Endodermal cell (in vitro differentiated cells): Measurements from ENCODE around the gene SETX. TPM values are rescaled to one million over a fixed set of nuclear protein-coding genes. Genes with fewer than 3 reads are reported as not detected.
A peak's percentile ranks its signal among the peaks of the same experiment; 100 is the strongest.

Source experiments
- DNase-seq: peaks from one replicate; pipeline ENCODE4 v3.0.0-alpha.2; 2017
- H3K27ac ChIP-seq: 2 replicates; pipeline ENCODE4 v1.5.1; 2013; ENCODE audit warnings: mild to moderate bottlenecking, low read depth, low read length, moderate library complexity
- H3K27me3 ChIP-seq: 2 replicates; pipeline ENCODE4 v1.6.1; 2013; ENCODE audit warnings: mild to moderate bottlenecking, low read length, moderate library complexity; ENCODE audit not compliant: insufficient read depth, control insufficient read depth, poor library complexity, severe bottlenecking
- H3K36me3 ChIP-seq: 2 replicates; pipeline ENCODE4 v1.7.0; 2013; ENCODE audit warnings: mild to moderate bottlenecking, low read length, moderate library complexity; ENCODE audit not compliant: control insufficient read depth, insufficient read depth
- H3K4me1 ChIP-seq: one replicate; pipeline ENCODE4 v1.7.0; 2013; ENCODE audit warnings: low read length; ENCODE audit not compliant: control insufficient read depth, insufficient read depth
- H3K4me3 ChIP-seq: 2 replicates; pipeline ENCODE4 v1.5.1; 2013; ENCODE audit warnings: mild to moderate bottlenecking, low read length, moderate library complexity
- H3K9ac ChIP-seq: 2 replicates; pipeline ENCODE4 v1.6.1; 2013; ENCODE audit warnings: mild to moderate bottlenecking, low read length, moderate library complexity; ENCODE audit not compliant: poor library complexity, severe bottlenecking; ENCODE audit errors: extremely low read depth
- H3K9me3 ChIP-seq: 2 replicates; pipeline ENCODE4 v1.6.1; 2013; ENCODE audit warnings: mild to moderate bottlenecking, low read length, moderate library complexity; ENCODE audit not compliant: control insufficient read depth
- H3K27ac Mint-ChIP-seq: 2 replicates; pipeline ENCODE4 v1.8.0; 2020; ENCODE audit warnings: mixed read lengths
- H3K27me3 Mint-ChIP-seq: 2 replicates; pipeline ENCODE4 v1.8.0; 2021; ENCODE audit warnings: mild to moderate bottlenecking, mixed read lengths; ENCODE audit not compliant: insufficient read depth
- H3K36me3 Mint-ChIP-seq: 2 replicates; pipeline ENCODE4 v1.8.0; 2020; ENCODE audit warnings: low read depth, mixed read lengths
- H3K4me1 Mint-ChIP-seq: 2 replicates; pipeline ENCODE4 v1.8.0; 2020; ENCODE audit warnings: mixed read lengths
- H3K4me3 Mint-ChIP-seq: 2 replicates; pipeline ENCODE4 v1.8.0; 2020; ENCODE audit warnings: mild to moderate bottlenecking, moderate library complexity, mixed read lengths
- H3K9me3 Mint-ChIP-seq: 2 replicates; pipeline ENCODE4 v1.8.0; 2020; ENCODE audit warnings: mild to moderate bottlenecking, mixed read lengths
- WGBS, 2 experiments: methylation state at CpG; one replicate each; pipeline versions ENCODE4 v1.1.5 to v1.1.7; 2013; ENCODE audit warnings: missing lambda C conversion rate in 2 of 2, mixed read lengths in 1 of 2; ENCODE audit not compliant: insufficient coverage in 1 of 2, insufficient read length in 1 of 2; 5-methylcytosine and 5-hydroxymethylcytosine counted together
- total RNA-seq, 2 donors: library from RNA; stranded (reverse); fragmentation: NEBNext Ultra II Directional in 1 of 2; extraction: Animal tissue kit (Norgen Biotek cat#: 25700) in 1 of 2; gene quantifications; 2 replicates in 1 of 2; 3 replicates in 1 of 2; pipeline ENCODE4 v1.2.1, GENCODE V29; 2021
- TF ChIP-seq, protein P1 (sequence below): fragments of 200-600 bp; sonication (generic); conservative IDR thresholded peaks from 2 replicates; pipeline ENCODE4 v1.5.0; 2021; ENCODE audit warnings: antibody characterized with exemption, mild to moderate bottlenecking

Gene SETX
- total RNA-seq, 2 donors from 2014 or later, result 40.0 to 53.3 TPM

DNA sequence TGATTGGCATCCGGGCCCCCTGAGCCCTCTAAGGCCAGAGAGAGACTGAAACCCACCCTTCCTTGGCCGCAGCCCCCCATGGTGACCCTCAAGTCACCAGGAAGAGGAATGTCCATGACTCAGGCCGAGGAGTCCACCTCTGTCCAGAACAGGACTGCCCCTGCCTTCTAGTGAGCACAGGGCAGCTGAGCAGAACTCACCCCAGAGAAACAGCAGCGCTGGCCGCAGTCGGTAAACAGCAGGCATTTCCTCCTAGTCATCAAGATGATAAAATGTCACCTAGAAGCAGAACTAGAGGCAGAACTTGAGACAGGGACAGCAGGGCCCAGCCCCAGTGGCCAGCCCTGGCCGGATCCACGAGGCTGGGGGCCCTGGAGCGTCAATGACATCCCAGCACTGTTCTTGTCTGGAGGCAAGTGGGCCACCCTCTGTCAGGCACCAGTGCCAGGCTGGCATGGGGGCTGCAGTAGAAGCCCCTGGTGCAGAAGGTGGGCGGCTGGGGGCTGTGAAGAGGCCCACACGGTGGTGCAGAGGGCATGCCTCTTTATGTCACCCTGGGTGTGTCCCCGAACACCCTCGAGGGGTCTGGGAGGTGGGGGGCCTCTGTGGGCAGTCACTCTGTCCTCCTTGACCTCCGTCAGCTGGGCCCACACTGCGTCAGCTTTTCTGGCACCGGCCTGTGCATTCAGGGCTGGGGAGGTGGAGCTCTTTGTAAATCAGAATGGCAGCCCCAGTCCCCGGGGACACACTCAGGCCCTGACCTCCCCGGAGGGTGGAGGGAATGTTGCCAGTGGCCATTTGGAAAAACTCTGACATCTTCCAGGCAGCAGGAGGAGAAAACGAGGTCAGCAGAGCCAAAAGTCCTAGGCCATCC, 110.0 kb downstream of the SETX start:
- no peaks in the 10 kb centered on the region for H3K4me1 ChIP-seq
- H3K4me1 Mint-ChIP-seq, result no peaks in the 10 kb centered on the region
- DNase-seq, result no peak
- TF ChIP-seq, protein P1, sequence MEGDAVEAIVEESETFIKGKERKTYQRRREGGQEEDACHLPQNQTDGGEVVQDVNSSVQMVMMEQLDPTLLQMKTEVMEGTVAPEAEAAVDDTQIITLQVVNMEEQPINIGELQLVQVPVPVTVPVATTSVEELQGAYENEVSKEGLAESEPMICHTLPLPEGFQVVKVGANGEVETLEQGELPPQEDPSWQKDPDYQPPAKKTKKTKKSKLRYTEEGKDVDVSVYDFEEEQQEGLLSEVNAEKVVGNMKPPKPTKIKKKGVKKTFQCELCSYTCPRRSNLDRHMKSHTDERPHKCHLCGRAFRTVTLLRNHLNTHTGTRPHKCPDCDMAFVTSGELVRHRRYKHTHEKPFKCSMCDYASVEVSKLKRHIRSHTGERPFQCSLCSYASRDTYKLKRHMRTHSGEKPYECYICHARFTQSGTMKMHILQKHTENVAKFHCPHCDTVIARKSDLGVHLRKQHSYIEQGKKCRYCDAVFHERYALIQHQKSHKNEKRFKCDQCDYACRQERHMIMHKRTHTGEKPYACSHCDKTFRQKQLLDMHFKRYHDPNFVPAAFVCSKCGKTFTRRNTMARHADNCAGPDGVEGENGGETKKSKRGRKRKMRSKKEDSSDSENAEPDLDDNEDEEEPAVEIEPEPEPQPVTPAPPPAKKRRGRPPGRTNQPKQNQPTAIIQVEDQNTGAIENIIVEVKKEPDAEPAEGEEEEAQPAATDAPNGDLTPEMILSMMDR, result no peak
- no peak overlapping the region for H3K27ac Mint-ChIP-seq
- H3K36me3 ChIP-seq, result no peaks in the 10 kb centered on the region
- H3K27me3 Mint-ChIP-seq, result peaks cover 34% of the 10 kb centered on the region
- H3K27ac ChIP-seq, result no peak overlapping the region
- peaks cover 36% of the 10 kb centered on the region for H3K27me3 ChIP-seq
- no peaks in the 10 kb centered on the region for H3K9me3 Mint-ChIP-seq
- no peak overlapping the region for H3K4me3 Mint-ChIP-seq
- H3K4me3 ChIP-seq, result no peak overlapping the region
- H3K9me3 ChIP-seq, result no peaks in the 10 kb centered on the region
- no peak overlapping the region for H3K9ac ChIP-seq
- 84 to 85% methylated on average over 9 to 19 of the region's 19 CpGs for whole genome bisulfite sequencing, 2 experiments
- H3K36me3 Mint-ChIP-seq, result no peaks in the 10 kb centered on the region

DNA sequence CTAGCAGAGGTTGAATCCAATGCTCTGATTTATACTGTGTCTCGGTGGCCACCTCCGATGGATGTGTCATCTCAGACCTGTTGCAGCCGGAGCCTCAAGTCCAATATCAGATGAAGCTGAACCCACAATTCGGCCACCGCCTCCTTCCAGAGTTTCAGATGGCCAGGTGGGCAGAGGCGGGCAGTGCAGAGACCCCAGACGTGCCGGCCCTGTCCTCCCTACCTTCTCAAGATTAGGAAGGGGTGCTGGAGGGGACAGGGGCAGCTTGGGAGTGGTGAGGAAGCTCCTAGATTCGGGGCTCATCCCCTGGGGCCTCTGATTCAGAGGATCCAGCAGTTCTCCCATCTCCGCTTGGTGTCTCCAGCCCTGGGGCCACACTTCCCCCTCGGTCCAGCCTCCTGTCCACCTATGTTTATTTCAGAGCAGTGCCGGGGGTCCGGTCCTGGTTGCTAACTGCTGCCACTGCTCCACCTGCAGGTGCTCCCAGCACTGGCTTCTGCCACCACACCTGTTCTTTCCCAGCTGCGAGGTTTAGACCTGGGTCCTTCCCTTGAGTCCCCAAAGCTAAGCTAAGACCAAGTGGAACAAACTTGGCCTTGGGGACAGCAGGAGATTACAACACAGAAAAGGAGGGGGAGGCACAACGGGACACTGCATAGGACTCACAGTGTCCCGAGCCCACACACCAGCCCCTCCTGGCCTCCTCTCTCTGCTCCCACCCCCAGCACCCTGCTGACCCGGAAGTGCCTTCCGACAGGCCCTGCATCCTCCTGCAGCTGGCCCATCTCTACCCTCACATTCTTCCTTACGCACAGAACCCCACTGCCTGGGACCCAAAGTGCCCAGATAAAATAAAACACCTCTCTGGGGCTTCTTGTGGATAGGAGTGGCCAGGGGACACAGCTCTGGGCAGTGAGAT, 111.4 kb downstream of the SETX start:
- Histone ChIP-seq H3K4me1 (no peaks in the 10 kb centered on the region), H3K36me3 (no peaks in the 10 kb centered on the region), H3K9me3 (no peaks in the 10 kb centered on the region), H3K27ac (no peak overlapping the region), H3K9ac (no peak overlapping the region), H3K27me3 (peaks cover 50% of the 10 kb centered on the region), H3K4me3 (peak overlapping the region; percentile 79)
- H3K4me1 Mint-ChIP-seq, result no peaks in the 10 kb centered on the region
- no peaks in the 10 kb centered on the region for H3K36me3 Mint-ChIP-seq
- TF ChIP-seq, protein P1, result peak; percentile 45
- no peak for DNase-seq
- H3K4me3 Mint-ChIP-seq, result peak overlapping the region; percentile 70
- no peak overlapping the region for H3K27ac Mint-ChIP-seq
- 87 to 89% methylated on average over 11 to 19 of the region's 19 CpGs for WGBS, 2 experiments
- peaks cover 42% of the 10 kb centered on the region for H3K27me3 Mint-ChIP-seq
- H3K9me3 Mint-ChIP-seq, result no peaks in the 10 kb centered on the region

DNA sequence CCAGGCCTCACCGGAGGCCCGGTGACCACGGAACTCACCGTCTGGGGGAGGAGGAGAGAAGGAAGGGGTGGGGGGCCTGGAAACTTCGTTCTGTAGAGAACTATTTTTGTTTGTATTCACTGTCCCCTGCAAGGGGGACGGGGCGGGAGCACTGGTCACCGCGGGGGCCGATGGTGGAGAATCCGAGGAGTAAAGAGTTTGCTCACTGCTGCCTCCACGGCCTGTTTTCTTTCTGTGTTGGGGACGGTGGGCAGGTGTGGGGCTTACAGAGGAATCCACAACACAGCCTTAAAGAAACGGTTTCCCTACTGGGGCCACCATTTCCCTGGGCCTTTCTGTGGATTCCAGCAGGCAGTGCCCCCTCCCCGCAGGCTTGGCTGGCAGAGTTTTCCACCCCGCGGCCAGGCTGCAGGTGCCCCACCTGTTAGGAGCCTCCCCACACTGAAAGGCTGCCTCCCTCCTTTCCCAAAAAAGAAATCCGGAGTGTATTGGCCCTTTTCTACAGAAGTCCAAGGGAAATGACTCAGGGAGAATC, 112.1 kb downstream of the SETX start:
- H3K4me3 Mint-ChIP-seq, result peak overlapping the region; percentile 70
- no peak overlapping the region for H3K27ac ChIP-seq
- H3K9me3 ChIP-seq, result no peaks in the 10 kb centered on the region
- peaks cover 42% of the 10 kb centered on the region for H3K27me3 Mint-ChIP-seq
- H3K27me3 ChIP-seq, result peaks cover 53% of the 10 kb centered on the region
- TF ChIP-seq, protein P1, result peak; percentile 35
- peak overlapping the region; percentile 5 for H3K9ac ChIP-seq
- H3K4me3 ChIP-seq, result peak overlapping the region; percentile 79
- H3K9me3 Mint-ChIP-seq, result no peaks in the 10 kb centered on the region
- H3K4me1 ChIP-seq, result no peaks in the 10 kb centered on the region
- WGBS, 2 experiments, result 15 to 33% methylated on average over 5 to 18 of the region's 18 CpGs
- no peaks in the 10 kb centered on the region for H3K36me3 Mint-ChIP-seq
- DNase-seq, result peak; percentile 74
- H3K4me1 Mint-ChIP-seq, result no peaks in the 10 kb centered on the region
- peak overlapping the region; percentile 23 for H3K27ac Mint-ChIP-seq
- H3K36me3 ChIP-seq, result no peaks in the 10 kb centered on the region
